ENCODE results near the gene FSD2.

Gene FSD2

GRCh38 chr15:82810890-82811426 lies 5.1 kb upstream of the FSD2 start:
- no peak overlapping the region for H2BK12ac ChIP-seq (ENCODE audit: low read length)
- DNase-seq (ENCODE audit: low spot score), result no peak
- no peak overlapping the region for H2BK15ac ChIP-seq (ENCODE audit: low read length)
- WGBS, 2 donors (ENCODE audit: extremely low coverage in 2 of 2, insufficient read length in 2 of 2, insufficient replicate concordance in 1 of 2), result no CpG with 5 or more reads among the region's 6 CpGs
- no peak overlapping the region for H3K9ac ChIP-seq (ENCODE audit: low read depth, low read length, poor library complexity)
- no peak overlapping the region for H3K18ac ChIP-seq (ENCODE audit: low read length)
- H4K91ac ChIP-seq (ENCODE audit: low read depth, low read length, poor library complexity), result no peak overlapping the region
- peaks cover 0 to 2% (median 0%) of the 10 kb centered on the region in 3 experiments for H3K27me3 ChIP-seq (ENCODE audit: control insufficient read depth in 3 of 3, insufficient read depth in 3 of 3, low read depth in 1 of 3, low read length in 3 of 3)
- no peak overlapping the region for H2BK5ac ChIP-seq (ENCODE audit: low read length)
- H2AK5ac ChIP-seq (ENCODE audit: low read depth, low read length), result no peak overlapping the region
- peak overlapping the region; percentile 96 for H2AFZ ChIP-seq (ENCODE audit: low read length)
- peak overlapping the region in 1 of 2 donors; percentile 75 for H3K4me3 ChIP-seq (ENCODE audit: low read length in 2 of 2)
- peaks cover 0 to 29% of the 10 kb centered on the region in 2 donors for H3K36me3 ChIP-seq (replicated peaks in 1 of 2; ENCODE audit: control insufficient read depth in 2 of 2, insufficient read depth in 2 of 2, low read length in 2 of 2)
- no peaks in the 10 kb centered on the region for H3K79me1 ChIP-seq (ENCODE audit: low read depth, low read length)
- H3K23ac ChIP-seq (ENCODE audit: low read depth, low read length, poor library complexity), result no peak overlapping the region
- peak overlapping the region; percentile 80 for H3K4me2 ChIP-seq (ENCODE audit: insufficient read depth, low read length, poor library complexity, severe bottlenecking)
- H3K9me3 ChIP-seq (replicated peaks in 1 of 2; ENCODE audit: control insufficient read depth in 2 of 2, insufficient read depth in 1 of 2, low read depth in 1 of 2, low read length in 2 of 2), result no peaks in the 10 kb centered on the region
- H3K4ac ChIP-seq (ENCODE audit: low read length), result no peak overlapping the region
- no peak overlapping the region for H3K14ac ChIP-seq (ENCODE audit: low read length)
- no peak overlapping the region for H2BK120ac ChIP-seq (ENCODE audit: low read depth, low read length)
- H3K4me1 ChIP-seq (ENCODE audit: control insufficient read depth in 2 of 2, insufficient read depth in 1 of 2, low read depth in 1 of 2, low read length in 2 of 2), result peaks cover 2 to 6% of the 10 kb centered on the region in 2 donors
- H3K27ac ChIP-seq (replicated peaks; ENCODE audit: low read length), result no peak overlapping the region
- H4K8ac ChIP-seq (ENCODE audit: low read depth, low read length), result no peak overlapping the region

- Histone ChIP-seq H3K23ac (ENCODE audit: low read depth, low read length, poor library complexity) (peak overlapping the region; percentile 93), H2BK120ac (ENCODE audit: low read depth, low read length) (peak overlapping the region; percentile 61), H3K4ac (ENCODE audit: low read length) (no peak overlapping the region), H4K8ac (ENCODE audit: low read depth, low read length) (no peak overlapping the region), H3K14ac (ENCODE audit: low read length) (peak overlapping the region; percentile 97), H2BK15ac (ENCODE audit: low read length) (no peak overlapping the region), H4K91ac (ENCODE audit: low read depth, low read length, poor library complexity) (no peak overlapping the region), H3K27ac (replicated peaks; ENCODE audit: low read length) (peak overlapping the region; percentile 87), H3K4me1 (ENCODE audit: control insufficient read depth in 2 of 2, insufficient read depth in 1 of 2, low read depth in 1 of 2, low read length in 2 of 2) (peaks cover 2 to 6% of the 10 kb centered on the region in 2 donors), H3K9ac (ENCODE audit: low read depth, low read length, poor library complexity) (peak overlapping the region; percentile 98), H2BK12ac (ENCODE audit: low read length) (no peak overlapping the region), H3K27me3 (ENCODE audit: control insufficient read depth in 3 of 3, insufficient read depth in 3 of 3, low read depth in 1 of 3, low read length in 3 of 3) (peaks cover 0 to 2% (median 0%) of the 10 kb centered on the region in 3 experiments), H2AFZ (ENCODE audit: low read length) (peak overlapping the region; percentile 96), H3K9me3 (replicated peaks in 1 of 2; ENCODE audit: control insufficient read depth in 2 of 2, insufficient read depth in 1 of 2, low read depth in 1 of 2, low read length in 2 of 2) (no peaks in the 10 kb centered on the region), H3K4me2 (ENCODE audit: insufficient read depth, low read length, poor library complexity, severe bottlenecking) (peak overlapping the region; percentile 80), H2AK5ac (ENCODE audit: low read depth, low read length) (no peak overlapping the region), H2BK5ac (ENCODE audit: low read length) (no peak overlapping the region), H3K36me3 (replicated peaks in 1 of 2; ENCODE audit: control insufficient read depth in 2 of 2, insufficient read depth in 2 of 2, low read length in 2 of 2) (peaks cover 0 to 22% of the 10 kb centered on the region in 2 donors), H3K18ac (ENCODE audit: low read length) (peak overlapping the region; percentile 91), H3K4me3 (ENCODE audit: low read length in 2 of 2) (peak overlapping the region; percentile 75 to 98), H3K79me1 (ENCODE audit: low read depth, low read length) (no peaks in the 10 kb centered on the region)
- DNase-seq (ENCODE audit: low spot score), result peak; percentile 42
- no CpG with 5 or more reads among the region's 81 CpGs for WGBS, 2 donors (ENCODE audit: extremely low coverage in 2 of 2, insufficient read length in 2 of 2, insufficient replicate concordance in 1 of 2)
These were observed 4.4 kb upstream of the FSD2 start for GRCh38 chr15:82810061-82810889.

- Histone ChIP-seq H4K8ac (ENCODE audit: low read depth, low read length) (no peak within 1 kb of the TSS), H3K4me3 (ENCODE audit: low read length in 2 of 2) (peak within 1 kb of the TSS; percentile 75 to 98), H2BK12ac (ENCODE audit: low read length) (no peak within 1 kb of the TSS), H2BK5ac (ENCODE audit: low read length) (no peak within 1 kb of the TSS), H3K18ac (ENCODE audit: low read length) (peak within 1 kb of the TSS; percentile 97), H3K9me3 (replicated peaks in 1 of 2; ENCODE audit: control insufficient read depth in 2 of 2, insufficient read depth in 1 of 2, low read depth in 1 of 2, low read length in 2 of 2) (no peaks in the 10 kb centered on the region), H3K36me3 (replicated peaks in 1 of 2; ENCODE audit: control insufficient read depth in 2 of 2, insufficient read depth in 2 of 2, low read length in 2 of 2) (peaks cover 0 to 19% of the 10 kb centered on the region in 2 donors), H3K79me1 (ENCODE audit: low read depth, low read length) (no peaks in the 10 kb centered on the region), H3K23ac (ENCODE audit: low read depth, low read length, poor library complexity) (peak within 1 kb of the TSS; percentile 97), H2AFZ (ENCODE audit: low read length) (peak within 1 kb of the TSS; percentile 96), H3K14ac (ENCODE audit: low read length) (peak within 1 kb of the TSS; percentile 97), H3K4me1 (ENCODE audit: control insufficient read depth in 2 of 2, insufficient read depth in 1 of 2, low read depth in 1 of 2, low read length in 2 of 2) (peaks cover 2 to 6% of the 10 kb centered on the region in 2 donors), H4K91ac (ENCODE audit: low read depth, low read length, poor library complexity) (no peak within 1 kb of the TSS), H3K4ac (ENCODE audit: low read length) (no peak within 1 kb of the TSS), H3K27me3 (ENCODE audit: control insufficient read depth in 3 of 3, insufficient read depth in 3 of 3, low read depth in 1 of 3, low read length in 3 of 3) (peaks cover 0 to 2% (median 0%) of the 10 kb centered on the region in 3 experiments), H3K9ac (ENCODE audit: low read depth, low read length, poor library complexity) (peak within 1 kb of the TSS; percentile 98), H3K4me2 (ENCODE audit: insufficient read depth, low read length, poor library complexity, severe bottlenecking) (peak within 1 kb of the TSS; percentile 80), H2BK120ac (ENCODE audit: low read depth, low read length) (peak within 1 kb of the TSS; percentile 61), H2BK15ac (ENCODE audit: low read length) (no peak within 1 kb of the TSS), H3K27ac (replicated peaks; ENCODE audit: low read length) (peak within 1 kb of the TSS; percentile 87), H2AK5ac (ENCODE audit: low read depth, low read length) (peak within 1 kb of the TSS; percentile 63)
- DNase-seq (ENCODE audit: low spot score), result peak; percentile 91
- WGBS, 2 donors (ENCODE audit: extremely low coverage in 2 of 2, insufficient read length in 2 of 2, insufficient replicate concordance in 1 of 2), result no CpG with 5 or more reads among the region's 67 CpGs
These were observed 3.6 kb upstream of the FSD2 start, which contains the start of gene WHAMM for GRCh38 chr15:82809308-82810060. Gene WHAMM, plus strand, starts transcription at chr15:82809628. Its CDS starts 99 bp downstream, at chr15:82809727.
